ENCODE measurements around the gene CTXND2.
A peak's percentile ranks its signal among the peaks of the same experiment; 100 is the strongest.

CTXND2 gene

DNA sequence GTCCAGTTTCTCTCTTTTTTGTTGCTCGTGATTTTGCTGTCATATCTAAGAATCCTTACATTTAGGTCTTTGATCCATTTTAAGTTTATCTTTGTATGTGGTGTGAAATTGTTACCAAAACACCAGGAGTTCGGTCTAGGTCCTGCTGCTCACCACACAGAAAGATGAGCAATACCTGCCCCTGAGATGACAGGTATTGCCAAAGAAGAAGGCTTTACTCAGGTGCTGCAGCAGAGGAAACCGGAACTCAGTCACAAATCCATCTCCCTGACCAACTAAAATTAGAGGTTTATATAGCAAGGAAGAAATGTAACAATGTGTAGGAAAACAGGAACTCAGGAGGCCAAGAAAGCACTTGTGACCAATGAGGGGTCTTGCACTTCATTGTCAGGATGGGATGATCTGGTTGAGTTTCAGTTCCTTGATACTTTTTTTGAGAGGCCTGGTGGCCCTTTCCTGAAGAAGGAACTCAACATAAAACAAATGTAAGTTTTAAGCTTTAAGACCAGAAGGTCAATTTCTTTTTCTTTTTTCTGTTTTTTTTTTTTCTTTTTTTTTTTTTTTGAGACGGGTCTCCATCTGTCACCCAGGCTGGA is 22.7 kb downstream of the CTXND2 start:
- H3K36me3 ChIP-seq: no peaks in the 10 kb centered on the region
- no peaks in the 10 kb centered on the region for H3K27me3 ChIP-seq
- H3K4me3 ChIP-seq (ENCODE audit: low read depth in 1 of 2, low read length in 1 of 2): no peak overlapping the region
- H3K27ac ChIP-seq: no peak overlapping the region
- TF ChIP-seq, protein P1, sequence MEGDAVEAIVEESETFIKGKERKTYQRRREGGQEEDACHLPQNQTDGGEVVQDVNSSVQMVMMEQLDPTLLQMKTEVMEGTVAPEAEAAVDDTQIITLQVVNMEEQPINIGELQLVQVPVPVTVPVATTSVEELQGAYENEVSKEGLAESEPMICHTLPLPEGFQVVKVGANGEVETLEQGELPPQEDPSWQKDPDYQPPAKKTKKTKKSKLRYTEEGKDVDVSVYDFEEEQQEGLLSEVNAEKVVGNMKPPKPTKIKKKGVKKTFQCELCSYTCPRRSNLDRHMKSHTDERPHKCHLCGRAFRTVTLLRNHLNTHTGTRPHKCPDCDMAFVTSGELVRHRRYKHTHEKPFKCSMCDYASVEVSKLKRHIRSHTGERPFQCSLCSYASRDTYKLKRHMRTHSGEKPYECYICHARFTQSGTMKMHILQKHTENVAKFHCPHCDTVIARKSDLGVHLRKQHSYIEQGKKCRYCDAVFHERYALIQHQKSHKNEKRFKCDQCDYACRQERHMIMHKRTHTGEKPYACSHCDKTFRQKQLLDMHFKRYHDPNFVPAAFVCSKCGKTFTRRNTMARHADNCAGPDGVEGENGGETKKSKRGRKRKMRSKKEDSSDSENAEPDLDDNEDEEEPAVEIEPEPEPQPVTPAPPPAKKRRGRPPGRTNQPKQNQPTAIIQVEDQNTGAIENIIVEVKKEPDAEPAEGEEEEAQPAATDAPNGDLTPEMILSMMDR (IDR thresholded peaks at IDR 0.05): no peak
- H3K4me1 ChIP-seq (ENCODE audit: control insufficient read depth in 1 of 2, insufficient read depth in 1 of 2, low read depth in 1 of 2, low read length in 1 of 2): no peaks in the 10 kb centered on the region
- H3K9me3 ChIP-seq: no peaks in the 10 kb centered on the region

DNA sequence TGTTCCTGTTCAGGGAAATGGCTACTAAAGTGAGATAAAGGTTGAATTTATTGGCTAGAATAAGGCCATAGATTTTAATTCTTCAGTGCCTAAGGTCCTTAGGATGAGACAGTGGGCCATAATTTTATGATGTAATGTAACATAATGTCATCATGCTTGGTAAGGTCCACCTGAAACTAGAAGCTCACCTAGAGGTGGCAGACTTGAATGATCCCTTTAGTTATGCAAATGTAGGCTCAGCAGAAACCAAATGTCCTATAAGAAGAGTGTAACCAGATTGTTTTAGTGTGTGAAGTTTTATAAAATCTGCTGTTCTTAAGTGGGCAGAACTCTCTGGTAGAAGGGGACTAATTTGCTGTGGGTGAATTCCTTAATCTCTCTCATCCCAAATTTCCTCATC is 25.7 kb downstream of the CTXND2 start:
- H3K27ac ChIP-seq: no peak overlapping the region
- TF ChIP-seq, protein P1 (IDR thresholded peaks at IDR 0.05): no peak
- no peaks in the 10 kb centered on the region for H3K36me3 ChIP-seq
- H3K4me3 ChIP-seq (ENCODE audit: low read depth in 1 of 2, low read length in 1 of 2): no peak overlapping the region
- H3K27me3 ChIP-seq: no peaks in the 10 kb centered on the region
- no peaks in the 10 kb centered on the region for H3K4me1 ChIP-seq (ENCODE audit: control insufficient read depth in 1 of 2, insufficient read depth in 1 of 2, low read depth in 1 of 2, low read length in 1 of 2)
- no peaks in the 10 kb centered on the region for H3K9me3 ChIP-seq

DNA sequence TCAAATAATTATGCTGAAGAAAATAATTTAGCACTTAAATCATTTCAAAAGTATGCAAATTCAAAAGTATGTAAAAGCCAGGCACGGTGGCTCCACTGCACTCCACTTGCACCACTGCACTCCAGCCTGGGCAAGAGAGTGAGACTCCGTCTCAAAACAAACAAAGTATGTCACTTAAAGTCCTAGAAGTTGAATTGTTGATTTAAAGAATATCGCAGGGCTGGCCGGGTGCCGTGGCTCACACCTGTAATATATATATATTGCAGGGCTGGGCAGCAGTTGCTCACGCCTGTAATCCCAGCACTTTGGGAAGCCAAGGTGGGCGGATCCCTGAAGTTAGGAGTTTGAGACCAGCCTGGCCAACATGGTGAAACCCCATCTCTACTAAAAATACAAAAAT is 30.5 kb downstream of the CTXND2 start:
- Histone ChIP-seq H3K4me3 (ENCODE audit: low read depth in 1 of 2, low read length in 1 of 2) (no peak overlapping the region), H3K36me3 (no peaks in the 10 kb centered on the region), H3K27ac (no peak overlapping the region), H3K4me1 (ENCODE audit: control insufficient read depth in 1 of 2, insufficient read depth in 1 of 2, low read depth in 1 of 2, low read length in 1 of 2) (no peaks in the 10 kb centered on the region), H3K27me3 (no peaks in the 10 kb centered on the region), H3K9me3 (no peaks in the 10 kb centered on the region)
- TF ChIP-seq, protein P1 (IDR thresholded peaks at IDR 0.05): no peak

DNA sequence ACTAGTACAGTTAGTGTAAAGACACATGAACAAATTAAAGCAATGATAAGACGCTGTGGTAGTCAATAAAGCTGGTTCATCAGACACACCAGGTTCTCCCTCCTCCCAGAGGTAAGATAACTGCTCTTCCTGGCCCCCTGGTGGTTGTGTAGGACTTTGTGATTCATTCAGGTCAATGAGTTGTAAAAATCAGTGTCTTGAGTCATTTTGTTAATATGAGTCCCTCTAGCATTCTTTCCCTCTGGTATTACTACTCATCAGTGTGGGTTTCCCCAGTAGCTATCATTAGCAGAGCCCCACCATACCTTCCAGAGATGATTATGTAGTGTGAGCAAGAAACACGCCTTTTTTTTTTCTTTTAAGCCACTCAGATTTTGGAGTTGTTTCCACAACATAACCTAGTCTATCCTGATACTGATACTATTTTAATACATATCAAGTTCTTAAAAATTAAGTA is 35.6 kb downstream of the CTXND2 start:
- no peak overlapping the region for H3K27ac ChIP-seq
- peaks cover 10 to 17% of the 10 kb centered on the region in 2 experiments for H3K4me1 ChIP-seq (ENCODE audit: control insufficient read depth in 1 of 2, insufficient read depth in 1 of 2, low read depth in 1 of 2, low read length in 1 of 2)
- H3K36me3 ChIP-seq: no peaks in the 10 kb centered on the region
- no peak overlapping the region for H3K4me3 ChIP-seq (ENCODE audit: low read depth in 1 of 2, low read length in 1 of 2)
- TF ChIP-seq, protein P1 (IDR thresholded peaks at IDR 0.05): peak; percentile 38
- no peaks in the 10 kb centered on the region for H3K9me3 ChIP-seq
- H3K27me3 ChIP-seq: no peaks in the 10 kb centered on the region

DNA sequence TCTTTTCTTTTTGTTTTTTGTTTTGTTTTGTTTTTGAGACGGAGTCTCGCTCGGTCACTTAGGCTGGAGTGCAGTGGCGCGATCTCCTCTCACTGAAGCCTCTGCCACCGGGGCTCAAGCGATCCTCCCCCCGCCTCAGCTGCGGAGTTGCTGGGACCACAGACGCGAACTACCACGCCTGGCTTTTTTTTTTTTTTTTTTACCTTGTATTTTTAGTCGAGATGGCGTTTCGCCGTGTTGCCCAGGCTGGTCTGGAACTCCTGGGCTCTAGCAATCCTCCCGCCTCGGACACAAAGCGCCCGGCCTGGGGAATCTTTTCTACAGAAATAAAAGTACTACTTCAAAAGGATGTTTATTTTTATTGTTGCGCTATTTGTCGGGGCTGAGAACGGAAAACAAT is 38.1 kb downstream of the CTXND2 start:
- H3K27me3 ChIP-seq: no peaks in the 10 kb centered on the region
- TF ChIP-seq, protein P1 (IDR thresholded peaks at IDR 0.05): no peak
- peak overlapping the region; percentile 93 for H3K27ac ChIP-seq
- peaks cover 19 to 25% of the 10 kb centered on the region in 2 experiments for H3K4me1 ChIP-seq (ENCODE audit: control insufficient read depth in 1 of 2, insufficient read depth in 1 of 2, low read depth in 1 of 2, low read length in 1 of 2)
- H3K36me3 ChIP-seq: peaks cover 23% of the 10 kb centered on the region
- H3K4me3 ChIP-seq (ENCODE audit: low read depth in 1 of 2, low read length in 1 of 2): peak overlapping the region; percentile 79 to 91
- no peaks in the 10 kb centered on the region for H3K9me3 ChIP-seq
